Activated CD8-positive, alpha-beta T cell treated with anti-CD3 and anti-CD28 coated beads, Interleukin-2, amount 10 ng/mL, durations not matched to agents 7 days and 5 days (primary cell): Measurements from ENCODE around the gene MAST1. TPM values are rescaled to one million over a fixed set of nuclear protein-coding genes. Genes with fewer than 3 reads are reported as not detected.
"Not testable (repeated sequence)": the region's sequence is repeated elsewhere in the genome, so short reads cannot be mapped to it uniquely, and the experiment has no call there.

Source experiments
- ATAC-seq: fragments of 150-1000 bp; cut with Tn5 transposase; one replicate; pipeline ENCODE4 v1.10.0; 2021; ENCODE audit warnings: moderate library complexity
- CTCF ChIA-PET: fragments of 350-600 bp; sonication (Branson Sonifier 250); formaldehyde crosslinking; loops from one replicate; lab custom pipeline; 2021; ENCODE audit warnings: antibody characterized with exemption; lab: Charles Lee
- POLR2A ChIA-PET: fragments of 350-600 bp; sonication (Branson Sonifier 250); formaldehyde crosslinking; loops from one replicate; lab custom pipeline; 2021; ENCODE audit warnings: antibody characterized with exemption; lab: Charles Lee
- DNase-seq: peaks from one replicate; pipeline ENCODE4 v3.0.0-alpha.2; 2020
- H3K27ac Mint-ChIP-seq: one replicate; pipeline ENCODE4 v1.8.0; 2021; ENCODE audit warnings: mild to moderate bottlenecking, mixed read lengths
- H3K27me3 Mint-ChIP-seq: one replicate; pipeline ENCODE4 v1.8.0; 2021; ENCODE audit warnings: low read depth, mixed read lengths
- H3K36me3 Mint-ChIP-seq: one replicate; pipeline ENCODE4 v1.8.0; 2021; ENCODE audit warnings: low read depth, mixed read lengths
- H3K4me1 Mint-ChIP-seq: one replicate; pipeline ENCODE4 v1.8.0; 2021; ENCODE audit warnings: low read depth, mixed read lengths
- H3K4me3 Mint-ChIP-seq: one replicate; pipeline ENCODE4 v1.8.0; 2021; ENCODE audit warnings: mild to moderate bottlenecking, mixed read lengths
- H3K9me3 Mint-ChIP-seq: one replicate; pipeline ENCODE4 v1.8.0; 2022; ENCODE audit warnings: mixed read lengths; ENCODE audit not compliant: insufficient read depth
- total RNA-seq, 2 experiments: library from RNA; stranded (reverse); gene quantifications; one replicate each; pipeline ENCODE4 v1.2.3, GENCODE V29; 2021

MAST1 gene
- total RNA-seq, 2 experiments from 2014 or later = 0.89 to 1.3 TPM

GRCh38 chr19:12793290-12794195 is 44.8 kb upstream of the MAST1 start:
- CTCF ChIA-PET = interaction anchor here (0.6 to 11.4 kb wide), 9 partner anchors 11 to 79 kb away, joined by 3 to 390 read pairs (median 4); partner anchors contain the start of genes HOOK2 and TRIR

GRCh38 chr19:12794196-12794941 is 43.9 kb upstream of the MAST1 start:
- Mint-ChIP-seq H3K4me1 (peaks cover 34% of the 10 kb centered on the region), H3K27me3 (no peaks in the 10 kb centered on the region), H3K27ac (peak overlapping the region; percentile 93), H3K36me3 (peaks cover 17% of the 10 kb centered on the region), H3K4me3 (peak overlapping the region; percentile 65), H3K9me3 (no peaks in the 10 kb centered on the region)
- no peak for ATAC-seq
- ChIA-PET POLR2A (interaction anchor here (1.2 to 8.4 kb wide), 5 partner anchors 18 to 113 kb away, joined by 4 to 380 read pairs (median 5); partner anchors contain the start of genes GET3, HOOK2 and TRIR), CTCF (interaction anchor here (1.1 to 11.4 kb wide), 5 partner anchors 11 to 61 kb away, joined by 4 to 390 read pairs (median 25); partner anchors contain the start of gene HOOK2)
- DNase-seq = no peak

More at GRCh38 chr19:12793290-12794195, 44.8 kb upstream of the MAST1 start:
- peak overlapping the region; percentile 97 for H3K27ac Mint-ChIP-seq
- no peaks in the 10 kb centered on the region for H3K9me3 Mint-ChIP-seq
- POLR2A ChIA-PET = interaction anchor here (0.6 to 8.4 kb wide), 13 partner anchors 8 to 1412 kb away, joined by 3 to 380 read pairs (median 5); partner anchors contain the start of genes ELOF1, GET3, HOOK2 and PRDX2
- H3K27me3 Mint-ChIP-seq = no peaks in the 10 kb centered on the region
- peaks cover 42% of the 10 kb centered on the region for H3K4me1 Mint-ChIP-seq
- H3K4me3 Mint-ChIP-seq = peak overlapping the region; percentile 92
- H3K36me3 Mint-ChIP-seq = peaks cover 15% of the 10 kb centered on the region
- ATAC-seq (peak; percentile 34), DNase-seq (peak; percentile 92)

- ChIA-PET POLR2A (interaction anchor here (1.3 to 8.4 kb wide), 4 partner anchors 19 to 114 kb away, joined by 3 to 380 read pairs (median 4); partner anchors contain the start of gene HOOK2), CTCF (interaction anchor here (1.1 to 11.4 kb wide), 12 partner anchors 12 to 872 kb away, joined by 3 to 390 read pairs (median 15); partner anchors contain the start of genes HOOK2 and RNASEH2A)
- peak overlapping the region; percentile 65 for H3K4me3 Mint-ChIP-seq
- no peaks in the 10 kb centered on the region for H3K27me3 Mint-ChIP-seq
- H3K4me1 Mint-ChIP-seq = peaks cover 39% of the 10 kb centered on the region
- peak overlapping the region; percentile 93 for H3K27ac Mint-ChIP-seq
- H3K36me3 Mint-ChIP-seq = peaks cover 21% of the 10 kb centered on the region
- no peaks in the 10 kb centered on the region for H3K9me3 Mint-ChIP-seq
- DNase-seq (no peak), ATAC-seq (no peak)
Observed at GRCh38 chr19:12794971-12795381, 43.3 kb upstream of the MAST1 start.

- Mint-ChIP-seq H3K9me3 (no peaks in the 10 kb centered on the region), H3K27ac (peak overlapping the region; percentile 82), H3K27me3 (no peaks in the 10 kb centered on the region), H3K4me1 (peaks cover 39% of the 10 kb centered on the region), H3K4me3 (peak overlapping the region; percentile 63), H3K36me3 (peaks cover 21% of the 10 kb centered on the region)
- CTCF ChIA-PET = interaction anchor here (0.6 to 11.4 kb wide), 32 partner anchors 9 to 873 kb away, joined by 3 to 390 read pairs (median 4); partner anchors contain the start of genes DNASE2, FBXW9, GET3 and HOOK2
- peak; percentile 84 for DNase-seq
- ATAC-seq = no peak
- POLR2A ChIA-PET = interaction anchor here (0.7 to 8.4 kb wide), 8 partner anchors 11 to 100 kb away, joined by 3 to 380 read pairs (median 4); partner anchors contain the start of genes FBXW9 and HOOK2
Observed at GRCh38 chr19:12796146-12797071, 41.9 kb upstream of the MAST1 start.

- CTCF ChIA-PET = interaction anchor here (1.0 to 11.4 kb wide), 9 partner anchors 21 to 77 kb away, joined by 4 to 390 read pairs (median 12); partner anchors contain the start of gene HOOK2
- DNase-seq (no peak), ATAC-seq (no peak)
- H3K27ac Mint-ChIP-seq = no peak overlapping the region
- POLR2A ChIA-PET = interaction anchor here (8.4 kb wide), 1 partner anchor 21 kb away, joined by 380 read pairs; the partner anchor contains the start of gene HOOK2
- no peak overlapping the region for H3K4me3 Mint-ChIP-seq
- no peaks in the 10 kb centered on the region for H3K27me3 Mint-ChIP-seq
- H3K36me3 Mint-ChIP-seq = peaks cover 18% of the 10 kb centered on the region
- no peaks in the 10 kb centered on the region for H3K9me3 Mint-ChIP-seq
- peaks cover 41% of the 10 kb centered on the region for H3K4me1 Mint-ChIP-seq
Observed at GRCh38 chr19:12797141-12797587, 41.2 kb upstream of the MAST1 start.

- CTCF ChIA-PET = interaction anchor here (1.0 to 11.4 kb wide), 3 partner anchors 22 to 64 kb away, joined by 4 to 390 read pairs (median 383); partner anchors contain the start of gene HOOK2
- ATAC-seq, H3K4me3 Mint-ChIP-seq, DNase-seq, H3K27ac Mint-ChIP-seq, H3K27me3 Mint-ChIP-seq, H3K9me3 Mint-ChIP-seq: not testable (repeated sequence)
- POLR2A ChIA-PET = interaction anchor here (8.4 kb wide), 1 partner anchor 21 kb away, joined by 380 read pairs; the partner anchor contains the start of gene HOOK2
- Mint-ChIP-seq H3K36me3 (peaks cover 15% of the 10 kb centered on the region), H3K4me1 (peaks cover 45% of the 10 kb centered on the region)
Observed at GRCh38 chr19:12797607-12798006, 40.7 kb upstream of the MAST1 start.

- Mint-ChIP-seq H3K27ac (no peak overlapping the region), H3K4me3 (peak overlapping the region; percentile 89), H3K9me3 (no peaks in the 10 kb centered on the region), H3K27me3 (no peaks in the 10 kb centered on the region), H3K4me1 (peaks cover 36% of the 10 kb centered on the region), H3K36me3 (peaks cover 9% of the 10 kb centered on the region)
- ATAC-seq = no peak
- DNase-seq = no peak
- ChIA-PET CTCF (interaction anchor here (0.8 to 11.4 kb wide), 6 partner anchors 24 to 77 kb away, joined by 3 to 390 read pairs (median 8); partner anchors contain the start of gene HOOK2), POLR2A (interaction anchor here (1.4 to 4.2 kb wide), 3 partner anchors 8 to 66 kb away, joined by 5 to 34 read pairs (median 6); partner anchors contain the start of gene JUNB)
Observed at GRCh38 chr19:12799742-12800465, 38.4 kb upstream of the MAST1 start.

GRCh38 chr19:12800466-12800770 is 37.9 kb upstream of the MAST1 start:
- Mint-ChIP-seq H3K9me3 (no peaks in the 10 kb centered on the region), H3K36me3 (peaks cover 9% of the 10 kb centered on the region), H3K27me3 (no peaks in the 10 kb centered on the region), H3K27ac (peak overlapping the region; percentile 81), H3K4me1 (peaks cover 35% of the 10 kb centered on the region), H3K4me3 (peak overlapping the region; percentile 89)
- CTCF ChIA-PET = interaction anchor here (0.9 to 11.4 kb wide), 5 partner anchors 24 to 165 kb away, joined by 3 to 390 read pairs (median 12); partner anchors contain the start of genes HOOK2 and TRIR
- peak; percentile 22 for DNase-seq
- POLR2A ChIA-PET = interaction anchor here (0.7 to 4.2 kb wide), 4 partner anchors 8 to 80 kb away, joined by 3 to 34 read pairs (median 4); partner anchors contain the start of gene JUNB
- ATAC-seq = no peak

- no peaks in the 10 kb centered on the region for H3K9me3 Mint-ChIP-seq
- CTCF ChIA-PET = interaction anchor here (0.9 to 11.4 kb wide), 5 partner anchors 25 to 165 kb away, joined by 3 to 390 read pairs (median 12); partner anchors contain the start of genes HOOK2 and TRIR
- peak; percentile 16 for ATAC-seq
- no peaks in the 10 kb centered on the region for H3K27me3 Mint-ChIP-seq
- peak overlapping the region; percentile 89 for H3K4me3 Mint-ChIP-seq
- H3K27ac Mint-ChIP-seq = peak overlapping the region; percentile 81
- POLR2A ChIA-PET = interaction anchor here (0.7 to 4.2 kb wide), 4 partner anchors 9 to 81 kb away, joined by 3 to 34 read pairs (median 4); partner anchors contain the start of gene JUNB
- H3K36me3 Mint-ChIP-seq = peaks cover 7% of the 10 kb centered on the region
- H3K4me1 Mint-ChIP-seq = peaks cover 32% of the 10 kb centered on the region
- DNase-seq = peak; percentile 35
Observed at GRCh38 chr19:12800923-12801465, 37.3 kb upstream of the MAST1 start.
